ENCODE measurements around the gene CPEB3. TPM values are rescaled to one million over a fixed set of nuclear protein-coding genes. Genes with fewer than 3 reads are reported as not detected.
"Not testable (repeated sequence)": the region's sequence is repeated elsewhere in the genome, so short reads cannot be mapped to it uniquely, and the experiment has no call there.

The CPEB3 gene
- total RNA-seq, 1 donor from 2014 or later, result 2.2 TPM

DNA sequence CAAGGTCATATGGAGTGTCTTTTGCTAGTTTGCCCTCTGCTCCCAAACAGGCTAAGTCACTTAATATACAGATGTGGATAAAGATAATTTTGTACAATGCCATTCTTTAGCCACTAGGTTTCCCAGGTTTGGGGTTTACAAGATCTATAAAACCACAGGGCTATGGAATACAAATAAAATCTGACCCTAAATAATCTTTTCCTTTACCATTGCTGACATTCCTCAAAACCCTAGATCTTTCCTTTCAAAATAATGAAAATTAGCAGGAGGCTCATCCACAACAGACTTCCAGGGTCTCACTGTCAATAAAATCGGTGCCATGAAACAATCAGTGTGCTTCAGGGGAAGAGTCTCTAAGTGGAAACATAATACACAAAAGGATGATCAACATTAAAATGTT lies 148.4 kb downstream of the CPEB3 start:
- Histone ChIP-seq H2AFZ (replicated peaks) (no peak overlapping the region), H3K9ac (no peak overlapping the region), H3F3A (ENCODE audit: low read depth) (no peaks in the 10 kb centered on the region), H3K4me1 (no peaks in the 10 kb centered on the region), H3K36me3 (no peaks in the 10 kb centered on the region), H4K20me1 (ENCODE audit: low read depth) (no peaks in the 10 kb centered on the region), H3K4me3 (no peak overlapping the region), H3K27me3 (no peaks in the 10 kb centered on the region), H3K27ac (no peak overlapping the region), H3K9me3 (ENCODE audit: low read depth) (no peaks in the 10 kb centered on the region), H3K79me2 (ENCODE audit: low read depth) (no peaks in the 10 kb centered on the region), H3K4me2 (no peak overlapping the region)
- H3K27me3 Mint-ChIP-seq (ENCODE audit: insufficient read depth, low read depth), result no peaks in the 10 kb centered on the region
- peaks cover 2% of the 10 kb centered on the region for H3K36me3 Mint-ChIP-seq
- no peaks in the 10 kb centered on the region for H3K4me1 Mint-ChIP-seq
- no peak overlapping the region for H3K27ac Mint-ChIP-seq
- DNase-seq (ENCODE audit: low spot score), result no peak
- peaks cover 3% of the 10 kb centered on the region for H3K9me3 Mint-ChIP-seq
- H3K4me3 Mint-ChIP-seq, result no peak overlapping the region
- TF ChIP-seq EZH2 (IDR thresholded peaks at IDR 0.05) (no peak), CTCF (IDR thresholded peaks at IDR 0.05) (no peak), EZH2phosphoT487 (IDR thresholded peaks at IDR 0.05) (no peak)

DNA sequence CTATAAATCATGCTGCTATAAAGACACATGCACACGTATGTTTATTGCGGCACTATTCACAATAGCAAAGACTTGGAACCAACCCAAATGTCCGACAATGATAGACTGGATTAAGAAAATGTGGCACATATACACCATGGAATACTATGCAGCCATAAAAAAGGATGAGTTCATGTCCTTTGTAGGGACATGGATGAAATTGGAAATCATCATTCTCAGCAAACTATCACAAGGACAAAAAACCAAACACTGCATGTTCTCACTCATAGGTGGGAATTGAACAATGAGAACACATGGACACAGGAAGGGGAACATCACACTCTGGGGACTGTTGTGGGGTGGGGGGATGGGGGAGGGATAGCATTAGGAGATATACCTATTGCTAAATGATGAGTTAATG lies 149.7 kb downstream of the CPEB3 start:
- not testable (repeated sequence) for DNase-seq (ENCODE audit: low spot score); H3K4me3 Mint-ChIP-seq; H3K4me1 ChIP-seq; H3K27ac ChIP-seq; H3K79me2 ChIP-seq (ENCODE audit: low read depth); H3K36me3 ChIP-seq; H3K4me1 Mint-ChIP-seq; H3K36me3 Mint-ChIP-seq; H3K27me3 ChIP-seq; H4K20me1 ChIP-seq (ENCODE audit: low read depth); H3K9me3 Mint-ChIP-seq; H3K9me3 ChIP-seq (ENCODE audit: low read depth); H3K9ac ChIP-seq; H2AFZ ChIP-seq (replicated peaks); H3F3A ChIP-seq (ENCODE audit: low read depth); H3K27ac Mint-ChIP-seq; H3K4me3 ChIP-seq; H3K27me3 Mint-ChIP-seq (ENCODE audit: insufficient read depth, low read depth); H3K4me2 ChIP-seq

GRCh38 chr10:92134049-92134448 lies 156.8 kb downstream of the CPEB3 start:
- H3K27me3 ChIP-seq; H3K79me2 ChIP-seq (ENCODE audit: low read depth); H3K9me3 ChIP-seq (ENCODE audit: low read depth); H3K4me2 ChIP-seq; H3K4me1 ChIP-seq; H3K9ac ChIP-seq; H3K4me1 Mint-ChIP-seq; H3K27ac ChIP-seq; H3K27me3 Mint-ChIP-seq (ENCODE audit: insufficient read depth, low read depth); H4K20me1 ChIP-seq (ENCODE audit: low read depth); H3K36me3 ChIP-seq; H3K27ac Mint-ChIP-seq; DNase-seq (ENCODE audit: low spot score); H3K36me3 Mint-ChIP-seq; H2AFZ ChIP-seq (replicated peaks); H3K4me3 Mint-ChIP-seq; H3K9me3 Mint-ChIP-seq; H3F3A ChIP-seq (ENCODE audit: low read depth); H3K4me3 ChIP-seq: not testable (repeated sequence)

DNA sequence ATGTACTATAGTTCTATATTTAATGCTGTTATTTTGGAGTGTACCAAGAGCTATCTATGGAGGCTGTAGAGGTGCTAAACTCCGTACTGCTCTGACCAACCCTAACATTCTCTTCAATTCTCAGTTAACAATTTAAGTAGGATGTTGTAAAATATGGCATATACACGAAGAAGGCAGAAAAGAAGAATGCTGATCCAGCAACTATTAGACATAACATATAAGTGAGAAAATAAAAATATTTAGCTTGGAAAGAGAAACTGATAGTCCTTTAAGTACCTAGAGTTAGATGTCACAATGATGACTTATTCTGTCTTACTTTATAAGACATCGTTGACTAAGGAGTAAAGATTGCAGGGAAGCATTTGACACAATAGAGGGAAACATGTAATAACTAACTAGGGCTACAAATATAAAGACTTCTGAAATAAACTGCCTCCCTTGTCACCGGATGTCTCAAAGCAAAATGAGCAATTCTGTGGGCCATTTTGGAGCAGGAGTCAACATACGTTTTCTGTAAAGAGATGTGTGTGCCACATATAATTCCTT lies 159.5 kb downstream of the CPEB3 start:
- no peak for TF ChIP-seq EZH2 (IDR thresholded peaks at IDR 0.05)
- TF ChIP-seq CTCF (IDR thresholded peaks at IDR 0.05), result no peak
- TF ChIP-seq EZH2phosphoT487 (IDR thresholded peaks at IDR 0.05), result no peak
- H3K4me1 Mint-ChIP-seq, result no peaks in the 10 kb centered on the region
- Histone ChIP-seq H3K9ac (no peak overlapping the region), H3K79me2 (ENCODE audit: low read depth) (no peaks in the 10 kb centered on the region), H3K4me2 (no peak overlapping the region), H3K9me3 (ENCODE audit: low read depth) (no peaks in the 10 kb centered on the region), H3K36me3 (no peaks in the 10 kb centered on the region), H2AFZ (replicated peaks) (no peak overlapping the region), H4K20me1 (ENCODE audit: low read depth) (no peaks in the 10 kb centered on the region), H3K27me3 (no peaks in the 10 kb centered on the region), H3K4me3 (no peak overlapping the region), H3K27ac (no peak overlapping the region), H3K4me1 (no peaks in the 10 kb centered on the region), H3F3A (ENCODE audit: low read depth) (no peaks in the 10 kb centered on the region)
- H3K36me3 Mint-ChIP-seq, result no peaks in the 10 kb centered on the region
- no peak overlapping the region for H3K27ac Mint-ChIP-seq
- H3K27me3 Mint-ChIP-seq (ENCODE audit: insufficient read depth, low read depth), result no peaks in the 10 kb centered on the region
- H3K9me3 Mint-ChIP-seq, result peaks cover 3% of the 10 kb centered on the region
- DNase-seq (ENCODE audit: low spot score), result no peak
- no peak overlapping the region for H3K4me3 Mint-ChIP-seq

Measured in neural progenitor cell (in vitro differentiated cells).